SH-SY5Y (cell line): ENCODE results near the gene ADGRD2.

Experiments used
- GATA2 ChIP-seq: IDR thresholded peaks from 2 replicates; pipeline ENCODE4 v1.6.1; 2011; ENCODE audit warnings: mild to moderate bottlenecking, low read depth, low read length
- GATA3 ChIP-seq: IDR thresholded peaks from 2 replicates; pipeline ENCODE4 v1.6.1; 2011; ENCODE audit warnings: low read depth, mild to moderate bottlenecking, low read length, moderate library complexity

DNA sequence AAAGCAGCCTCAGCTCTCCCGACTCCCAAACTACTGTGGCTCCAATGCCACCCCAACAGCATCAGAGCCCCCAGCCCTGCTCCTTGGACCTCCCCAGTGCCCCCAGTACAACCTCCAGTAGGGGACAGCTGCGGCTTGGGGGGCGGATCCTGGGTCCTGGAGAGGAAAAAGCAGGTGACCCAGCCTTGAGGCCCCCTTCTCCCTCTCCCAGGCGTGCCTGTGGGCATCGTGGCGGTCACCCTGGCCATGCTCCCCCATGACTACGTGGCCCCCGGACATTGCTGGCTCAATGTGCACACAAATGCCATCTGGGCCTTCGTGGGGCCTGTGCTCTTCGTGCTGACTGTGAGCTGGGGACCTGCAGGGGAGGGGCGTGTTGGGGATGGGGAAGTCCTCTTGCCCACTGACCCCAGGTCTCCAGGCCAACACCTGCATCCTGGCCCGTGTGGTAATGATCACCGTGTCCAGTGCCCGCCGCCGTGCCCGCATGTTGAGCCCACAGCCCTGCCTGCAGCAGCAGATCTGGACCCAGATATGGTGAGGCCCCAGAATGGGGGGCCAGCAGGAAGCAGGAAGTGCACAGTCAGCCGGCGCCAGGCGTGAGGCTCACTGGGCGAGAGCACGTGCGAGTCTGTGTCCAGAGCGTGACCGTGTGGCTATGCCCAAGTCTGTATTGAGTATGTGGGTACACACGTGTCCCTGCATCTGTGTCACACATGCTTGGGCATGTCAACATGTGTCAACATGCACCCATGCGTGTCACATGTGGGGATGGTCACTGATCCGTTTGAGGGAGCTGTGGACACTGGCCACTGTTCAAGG lies 19.0 kb downstream of the ADGRD2 start:
- no peak for TF ChIP-seq GATA2
- TF ChIP-seq GATA3, result no peak
